Loucy (cell line): ENCODE measurements around the gene RBM6.

ENCODE experiments used
- EZH2phosphoT487 ChIP-seq: fragments of 200-600 bp; IDR thresholded peaks from 2 replicates; pipeline ENCODE4 v1.6.1; 2018; ENCODE audit warnings: antibody characterized with exemption, mild to moderate bottlenecking, moderate library complexity, borderline replicate concordance
- TF ChIP-seq, protein P1 (sequence below): fragments of 200-600 bp; sonication (generic); conservative IDR thresholded peaks from 2 replicates; pipeline ENCODE4 v1.5.1; 2014; ENCODE audit warnings: mild to moderate bottlenecking, antibody characterized with exemption, low read length

DNA sequence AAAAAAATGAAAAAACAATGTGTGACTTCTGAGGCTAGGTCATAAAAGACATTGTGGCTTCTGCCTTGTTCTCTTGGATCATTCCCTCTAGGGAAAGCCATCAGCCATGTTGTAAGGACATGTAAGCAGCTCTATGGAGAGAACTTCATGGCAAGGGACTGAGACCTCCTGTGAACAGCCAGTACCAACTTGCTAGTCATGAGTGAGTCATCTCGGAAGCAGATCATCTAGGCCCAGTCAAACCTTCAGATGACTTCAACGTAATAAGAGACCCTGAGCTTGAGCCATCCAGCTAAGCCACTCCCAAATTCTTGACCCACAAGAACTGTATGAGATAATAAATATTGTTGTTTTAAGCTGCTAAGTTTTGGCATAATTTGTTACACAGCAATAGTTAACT is 15.3 kb upstream of the RBM6 start:
- TF ChIP-seq, protein P1, sequence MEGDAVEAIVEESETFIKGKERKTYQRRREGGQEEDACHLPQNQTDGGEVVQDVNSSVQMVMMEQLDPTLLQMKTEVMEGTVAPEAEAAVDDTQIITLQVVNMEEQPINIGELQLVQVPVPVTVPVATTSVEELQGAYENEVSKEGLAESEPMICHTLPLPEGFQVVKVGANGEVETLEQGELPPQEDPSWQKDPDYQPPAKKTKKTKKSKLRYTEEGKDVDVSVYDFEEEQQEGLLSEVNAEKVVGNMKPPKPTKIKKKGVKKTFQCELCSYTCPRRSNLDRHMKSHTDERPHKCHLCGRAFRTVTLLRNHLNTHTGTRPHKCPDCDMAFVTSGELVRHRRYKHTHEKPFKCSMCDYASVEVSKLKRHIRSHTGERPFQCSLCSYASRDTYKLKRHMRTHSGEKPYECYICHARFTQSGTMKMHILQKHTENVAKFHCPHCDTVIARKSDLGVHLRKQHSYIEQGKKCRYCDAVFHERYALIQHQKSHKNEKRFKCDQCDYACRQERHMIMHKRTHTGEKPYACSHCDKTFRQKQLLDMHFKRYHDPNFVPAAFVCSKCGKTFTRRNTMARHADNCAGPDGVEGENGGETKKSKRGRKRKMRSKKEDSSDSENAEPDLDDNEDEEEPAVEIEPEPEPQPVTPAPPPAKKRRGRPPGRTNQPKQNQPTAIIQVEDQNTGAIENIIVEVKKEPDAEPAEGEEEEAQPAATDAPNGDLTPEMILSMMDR: no peak
- no peak for TF ChIP-seq EZH2phosphoT487
